NCI-H82 (cell line): ENCODE results near the gene TIMP2.
"Not testable (repeated sequence)": the region's sequence is repeated elsewhere in the genome, so short reads cannot be mapped to it uniquely, and the experiment has no call there.

Experiments used
- DNase-seq: peaks from one replicate; lab custom pipeline; 2025; lab: John Stamatoyannopoulos, UW

The TIMP2 gene

GRCh38 chr17:78890096-78890495 lies 35.1 kb downstream of the TIMP2 start:
- not testable (repeated sequence) for DNase-seq

- DNase-seq = peak; percentile 59
Observed at GRCh38 chr17:78889531-78889930, 35.7 kb downstream of the TIMP2 start.

- DNase-seq = peak; percentile 20
Observed at GRCh38 chr17:78888941-78889518, 36.2 kb downstream of the TIMP2 start.

- DNase-seq = no peak
Observed at GRCh38 chr17:78886954-78887353, 38.2 kb downstream of the TIMP2 start.

GRCh38 chr17:78885956-78886355 lies 39.2 kb downstream of the TIMP2 start:
- DNase-seq = no peak

GRCh38 chr17:78884876-78885667 lies 40.1 kb downstream of the TIMP2 start:
- DNase-seq = no peak

GRCh38 chr17:78884148-78884825 lies 40.9 kb downstream of the TIMP2 start:
- DNase-seq = no peak

GRCh38 chr17:78883533-78884131 lies 41.6 kb downstream of the TIMP2 start:
- DNase-seq = peak; percentile 37

- DNase-seq = no peak
Observed at GRCh38 chr17:78883089-78883532, 42.1 kb downstream of the TIMP2 start.

- no peak for DNase-seq
Observed at GRCh38 chr17:78882540-78883088, 42.6 kb downstream of the TIMP2 start.

- DNase-seq = no peak
Observed at GRCh38 chr17:78879635-78880186, 45.5 kb downstream of the TIMP2 start.

GRCh38 chr17:78878871-78879527 lies 46.2 kb downstream of the TIMP2 start:
- DNase-seq = no peak

GRCh38 chr17:78878261-78878660 lies 46.9 kb downstream of the TIMP2 start:
- no peak for DNase-seq

- DNase-seq = not testable (repeated sequence)
Observed at GRCh38 chr17:78876954-78877517, 48.2 kb downstream of the TIMP2 start.

- DNase-seq = no peak
Observed at GRCh38 chr17:78876094-78876597, 49.0 kb downstream of the TIMP2 start.

GRCh38 chr17:78875363-78876093 lies 49.7 kb downstream of the TIMP2 start:
- peak; percentile 60 for DNase-seq

- DNase-seq = no peak
Observed at GRCh38 chr17:78873519-78874340, 51.5 kb downstream of the TIMP2 start.

- no peak for DNase-seq
Observed at GRCh38 chr17:78872486-78872885, 52.7 kb downstream of the TIMP2 start.

- DNase-seq = no peak
Observed at GRCh38 chr17:78870621-78871020, 54.6 kb downstream of the TIMP2 start.
